HEK293 (cell line): Measurements from ENCODE around the gene HEATR5A.

ENCODE experiments used
- CTCF ChIP-seq: fragments of 450-650 bp; formaldehyde crosslinking; IDR thresholded peaks from 2 replicates; pipeline ENCODE4 v1.5.1; 2016; ENCODE audit warnings: missing biosample characterization, missing genetic modification characterization
- ZFP3 ChIP-seq: fragments of 450-650 bp; formaldehyde crosslinking; IDR thresholded peaks from 2 replicates; pipeline ENCODE4 v1.5.1; 2016; ENCODE audit warnings: low read depth, missing biosample characterization, missing genetic modification characterization
- ZNF274 ChIP-seq, 2 experiments: fragments of 200-500 bp in 1 of 2; fragments of 450-650 bp in 1 of 2; sonication (Bioruptor generic) in 1 of 2; formaldehyde crosslinking in 1 of 2; IDR thresholded peaks; 2 replicates each; pipeline versions ENCODE4 v1.5.1 to v1.6.1; 2014 to 2016; ENCODE audit warnings: borderline replicate concordance in 1 of 2, inconsistent platforms in 1 of 2, low read length in 1 of 2, missing biosample characterization in 1 of 2, missing genetic modification characterization in 1 of 2
- ZNF292 ChIP-seq: fragments of 450-650 bp; formaldehyde crosslinking; IDR thresholded peaks from 2 replicates; pipeline ENCODE4 v1.5.1; 2016; ENCODE audit warnings: low read depth, missing biosample characterization, missing genetic modification characterization, borderline replicate concordance
- ZNF530 ChIP-seq: fragments of 450-650 bp; formaldehyde crosslinking; IDR thresholded peaks from 2 replicates; pipeline ENCODE4 v1.5.1; 2016; ENCODE audit warnings: low read depth, missing biosample characterization, missing genetic modification characterization
- ZNF76 ChIP-seq: fragments of 450-650 bp; formaldehyde crosslinking; IDR thresholded peaks from 2 replicates; pipeline ENCODE4; 2016; ENCODE audit warnings: low read depth, missing biosample characterization, missing genetic modification characterization, borderline replicate concordance

GRCh38 chr14:31439561-31439960 is 19.2 kb upstream of the HEATR5A start:
- no peak for TF ChIP-seq CTCF (tag by site-specific recombination)
- TF ChIP-seq ZFP3 (tag by site-specific recombination) = no peak
- TF ChIP-seq ZNF530 = no peak
- no peak for TF ChIP-seq ZNF292 (tag by site-specific recombination)
- no peak for TF ChIP-seq ZNF76 (tag by site-specific recombination)
- no peak for TF ChIP-seq ZNF274 (IDR thresholded peaks at IDR 0.05; ENCODE audit: low read length)
- TF ChIP-seq ZNF274 (tag by site-specific recombination; IDR thresholded peaks at IDR 0.05; ENCODE audit: borderline replicate concordance) = no peak
